Mucosa of descending colon (tissue), 3 donors: ENCODE measurements around the gene DICER1. TPM values are rescaled to one million over a fixed set of nuclear protein-coding genes. Genes with fewer than 3 reads are reported as not detected.

Source experiments
- ATAC-seq: fragments of 200-7000 bp; cut with Tn5 transposase; one replicate; pipeline ENCODE4 v1.9.1; 2020; ENCODE audit warnings: mild to moderate bottlenecking, moderate library complexity
- DNase-seq, 3 donors: peaks; one replicate each; pipeline ENCODE4 v3.0.0-alpha.2; 2020
- H3K36me3 ChIP-seq: fragments of 200-600 bp; one replicate; pipeline ENCODE4 v1.8.0; 2021; ENCODE audit warnings: low read depth, mild to moderate bottlenecking
- H3K4me1 ChIP-seq: fragments of 200-600 bp; one replicate; pipeline ENCODE4 v1.8.0; 2021; ENCODE audit warnings: low read depth, mild to moderate bottlenecking
- H3K4me3 ChIP-seq: fragments of 200-600 bp; one replicate; pipeline ENCODE4 v1.8.0; 2021; ENCODE audit warnings: mild to moderate bottlenecking
- H3K9me3 ChIP-seq: fragments of 200-600 bp; one replicate; pipeline ENCODE4 v1.8.0; 2021; ENCODE audit warnings: mild to moderate bottlenecking
- CTCF ChIP-seq: fragments of 200-600 bp; IDR thresholded peaks from one replicate; pipeline ENCODE4 v1.8.0; 2022; ENCODE audit warnings: antibody characterized with exemption, mild to moderate bottlenecking
- intact Hi-C, 2 donors: fragments of 100-400 bp; cut with DNase I in 1 of 2; cut with micrococcal nuclease in 1 of 2; formaldehyde crosslinking; loops; one replicate each; pipeline versions ENCODE4 v1.11.0 to v1.11.1; 2022; cut with DNase I, micrococcal nuclease
- total RNA-seq, 3 donors: library from RNA; stranded (reverse); fragmentation: NEBNext Ultra II Directional in 2 of 3; extraction: Animal tissue kit (Norgen Biotek cat#: 25700) in 2 of 3; gene quantifications; one replicate each; pipeline versions ENCODE4 v1.2.1 to v1.2.4, GENCODE V29; 2021 to 2023
- donor health status: DM: no; HTN: no; CAD: no; lungs with moderate emphysema.
- donor health status: DM: no; HTN: no; CAD: no.
- donor health status: DM: no; HTN: yes; CAD: no.

DICER1 gene
- total RNA-seq, 3 donors from 2014 or later, result 61.6 to 72.1 (median 65.9) TPM

- H3K4me3 ChIP-seq, result no peak overlapping the region
- intact Hi-C loops, result no loop called here
- DNase-seq (no peak), ATAC-seq (no peak)
- TF ChIP-seq CTCF, result no peak
- no peaks in the 10 kb centered on the region for H3K9me3 ChIP-seq
- no peaks in the 10 kb centered on the region for H3K36me3 ChIP-seq
- H3K4me1 ChIP-seq, result no peaks in the 10 kb centered on the region
These were observed 91.9 kb downstream of the DICER1 start for GRCh38 chr14:95065411-95065810.

DNA sequence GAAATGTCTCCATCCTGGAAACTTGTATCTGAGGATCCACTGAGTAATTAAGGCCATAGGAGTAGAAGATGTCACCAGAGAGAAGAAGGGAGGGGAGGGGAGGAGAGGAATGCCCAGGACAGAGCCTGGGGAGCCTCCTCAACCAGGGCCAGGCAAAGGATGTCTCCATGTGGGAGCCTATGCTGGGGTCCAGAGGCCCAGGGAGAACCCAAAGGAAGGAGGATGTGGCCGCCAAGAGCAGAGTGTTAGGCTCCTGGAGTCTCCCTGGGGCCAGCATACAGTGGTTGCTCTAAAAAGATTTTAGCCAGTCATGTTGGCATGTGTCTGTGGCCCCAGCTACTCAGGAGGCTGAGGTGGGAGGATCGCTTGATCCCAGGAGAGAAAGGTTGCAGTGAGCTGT is 92.6 kb downstream of the DICER1 start:
- no peaks in the 10 kb centered on the region for H3K36me3 ChIP-seq
- H3K4me1 ChIP-seq, result no peaks in the 10 kb centered on the region
- DNase-seq (no peak), ATAC-seq (no peak)
- no peak overlapping the region for H3K4me3 ChIP-seq
- intact Hi-C loops, result no loop called here
- no peak for TF ChIP-seq CTCF
- no peaks in the 10 kb centered on the region for H3K9me3 ChIP-seq

- no peaks in the 10 kb centered on the region for H3K9me3 ChIP-seq
- DNase-seq (no peak), ATAC-seq (no peak)
- intact Hi-C loops, result no loop called here
- TF ChIP-seq CTCF, result no peak
- no peaks in the 10 kb centered on the region for H3K4me1 ChIP-seq
- no peaks in the 10 kb centered on the region for H3K36me3 ChIP-seq
- H3K4me3 ChIP-seq, result no peak overlapping the region
These were observed 93.1 kb downstream of the DICER1 start for GRCh38 chr14:95064256-95064655.

- Histone ChIP-seq H3K4me3 (no peak overlapping the region), H3K36me3 (no peaks in the 10 kb centered on the region), H3K4me1 (no peaks in the 10 kb centered on the region), H3K9me3 (no peaks in the 10 kb centered on the region)
- intact Hi-C loops, result no loop called here
- TF ChIP-seq CTCF, result no peak
- ATAC-seq, result no peak
- no peak for DNase-seq
These were observed 93.9 kb downstream of the DICER1 start for GRCh38 chr14:95063391-95063790.

- TF ChIP-seq CTCF, result no peak
- Histone ChIP-seq H3K36me3 (no peaks in the 10 kb centered on the region), H3K9me3 (no peaks in the 10 kb centered on the region), H3K4me3 (no peak overlapping the region), H3K4me1 (no peaks in the 10 kb centered on the region)
- DNase-seq (no peak), ATAC-seq (no peak)
- intact Hi-C loops, result no loop called here
These were observed 94.4 kb downstream of the DICER1 start for GRCh38 chr14:95062946-95063345.

DNA sequence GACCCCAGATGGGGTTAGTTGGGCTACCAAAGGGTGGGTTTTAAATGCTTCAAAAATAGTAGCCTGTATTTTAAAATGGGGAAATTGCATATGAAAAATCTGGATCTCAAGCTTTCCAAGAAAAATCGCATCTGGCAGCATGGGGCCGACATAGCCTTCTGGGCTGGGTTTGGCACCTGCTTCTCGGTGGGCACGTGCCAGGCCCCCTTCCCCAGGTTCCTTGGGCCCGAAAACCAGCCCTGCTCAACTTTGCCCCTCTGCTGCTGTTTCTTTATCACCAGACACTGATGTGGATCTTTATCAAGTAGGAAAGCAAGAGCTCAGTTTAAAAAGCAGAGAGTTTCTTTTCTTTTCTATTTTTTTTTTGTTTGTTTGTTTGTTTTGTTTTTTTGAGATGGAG is 95.1 kb downstream of the DICER1 start:
- H3K36me3 ChIP-seq, result no peaks in the 10 kb centered on the region
- no peaks in the 10 kb centered on the region for H3K9me3 ChIP-seq
- ATAC-seq (no peak), DNase-seq (no peak)
- no peaks in the 10 kb centered on the region for H3K4me1 ChIP-seq
- intact Hi-C loops, result no loop called here
- TF ChIP-seq CTCF, result no peak
- no peak overlapping the region for H3K4me3 ChIP-seq
